ENCODE results near the gene BHLHE23.

DNA sequence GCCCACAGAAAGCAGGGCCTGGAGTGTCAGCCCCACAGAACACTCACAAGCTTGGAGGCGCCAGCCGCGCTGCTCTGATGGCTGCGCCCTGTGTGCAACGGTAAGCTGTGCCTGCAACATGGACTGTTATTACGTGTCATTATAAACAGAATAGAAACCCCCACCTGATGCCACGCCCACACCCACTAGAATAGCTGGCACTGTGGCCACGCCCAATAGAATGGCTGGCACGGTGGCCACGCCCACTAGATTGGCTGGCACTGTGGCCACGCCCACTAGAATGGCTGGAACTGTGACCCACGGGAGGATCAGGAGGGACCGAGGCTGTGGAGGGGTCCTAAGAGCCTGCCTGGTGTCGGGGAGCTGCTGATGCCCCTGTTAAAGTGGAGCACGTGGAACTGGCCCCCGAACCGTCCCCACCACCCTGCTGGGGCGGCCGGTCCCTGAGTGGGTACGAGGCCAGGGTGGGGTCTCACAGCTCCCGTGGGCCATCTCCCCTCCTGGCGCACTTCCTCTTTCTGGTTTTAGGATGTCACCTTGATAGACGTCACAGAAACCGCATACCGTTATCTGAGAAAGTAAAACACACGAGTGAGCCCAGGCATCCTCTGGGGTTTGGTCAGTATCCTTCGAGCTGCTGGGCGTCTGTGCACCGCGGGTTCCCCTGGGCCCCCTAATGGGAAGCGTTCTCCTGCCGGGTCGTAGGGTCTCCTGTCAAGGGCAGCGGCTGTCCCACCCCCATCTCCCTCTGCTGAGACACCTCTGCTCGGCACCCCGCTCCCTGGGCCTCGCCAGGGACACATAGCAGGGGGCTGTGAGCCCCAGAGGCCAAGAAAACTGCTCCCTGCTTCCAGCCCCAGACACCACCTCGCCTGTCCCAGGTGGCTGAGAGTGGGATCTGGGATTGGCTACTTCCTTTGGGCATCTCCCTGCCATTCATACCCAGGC is 28.9 kb downstream of the BHLHE23 start:
- TF ChIP-seq POLR2AphosphoS5 (IDR thresholded peaks at IDR 0.05; ENCODE audit: low read depth, low read length) (no peak), POLR2A (IDR thresholded peaks at IDR 0.05; ENCODE audit: low read depth, low read length) (peak; percentile 50; the same call in 1 of the 2 replicates), TAF1 (IDR thresholded peaks at IDR 0.05; ENCODE audit: low read depth, low read length) (peak; percentile 31; the same call in 1 of the 2 replicates)
